ENCODE measurements around the gene SLC2A14.

- no peak for TF ChIP-seq EZH2 (optimal IDR thresholded peaks at IDR 0.05; ENCODE audit: low read depth, low read length)
- TF ChIP-seq CTCF (IDR thresholded peaks at IDR 0.05; ENCODE audit: low read length), result no peak
- no peak for TF ChIP-seq EZH2phosphoT487 (IDR thresholded peaks at IDR 0.05; ENCODE audit: low read length)
These were observed 85.0 kb downstream of the SLC2A14 start for GRCh38 chr12:7787574-7788293.
